Measurements from ENCODE around the gene BASP1. TPM values are rescaled to one million over a fixed set of nuclear protein-coding genes. Genes with fewer than 3 reads are reported as not detected.

BASP1 gene
- polyA plus RNA-seq, 1 donor from 2014 or later = 974 TPM

- H3K9me2 ChIP-seq (ENCODE audit: insufficient read depth, low read length) = no peaks in the 10 kb centered on the region
- no peak overlapping the region for H3K4me3 ChIP-seq (ENCODE audit: low read length)
- H3K36me3 ChIP-seq (ENCODE audit: insufficient read depth, low read length) = no peaks in the 10 kb centered on the region
- H3K9me3 ChIP-seq (ENCODE audit: low read length) = no peaks in the 10 kb centered on the region
- TF ChIP-seq EP300 (conservative IDR thresholded peaks at IDR 0.05; ENCODE audit: poor library complexity, severe bottlenecking) (no peak), CTCF (IDR thresholded peaks at IDR 0.05; ENCODE audit: poor library complexity, severe bottlenecking) (no peak), REST (IDR thresholded peaks at IDR 0.05; ENCODE audit: borderline replicate concordance) (no peak), SMC3 (conservative IDR thresholded peaks at IDR 0.05; ENCODE audit: poor library complexity) (no peak), RAD21 (conservative IDR thresholded peaks at IDR 0.05) (no peak)
- no peaks in the 10 kb centered on the region for H3F3A ChIP-seq (ENCODE audit: insufficient read depth, low read length, poor library complexity, severe bottlenecking)
- H4K20me1 ChIP-seq (ENCODE audit: insufficient read depth) = no peaks in the 10 kb centered on the region
- no peak overlapping the region for H2AFZ ChIP-seq (ENCODE audit: low read depth, low read length)
- no peak overlapping the region for H3K27ac ChIP-seq (ENCODE audit: low read length)
- no peaks in the 10 kb centered on the region for H3K79me2 ChIP-seq (replicated peaks; ENCODE audit: insufficient read depth, low read length)
- H3K4me2 ChIP-seq (ENCODE audit: low read length) = no peak overlapping the region
- H3K27me3 ChIP-seq (ENCODE audit: insufficient read depth, low read depth, low read length) = no peaks in the 10 kb centered on the region
- no peak overlapping the region for H3K9ac ChIP-seq (ENCODE audit: low read length)
Measured at GRCh38 chr5:17292434-17293015, 75.1 kb downstream of the BASP1 start.

GRCh38 chr5:17294639-17295311, 77.3 kb downstream of the BASP1 start:
- Histone ChIP-seq H3K9me2 (ENCODE audit: insufficient read depth, low read length) (no peaks in the 10 kb centered on the region), H2AFZ (ENCODE audit: low read depth, low read length) (no peak overlapping the region)
- no peak for TF ChIP-seq TAF1 (IDR thresholded peaks at IDR 0.05; ENCODE audit: low read depth)
- no peak for TF ChIP-seq CTCF (IDR thresholded peaks at IDR 0.05; ENCODE audit: poor library complexity, severe bottlenecking)
- TF ChIP-seq MXI1 (conservative IDR thresholded peaks at IDR 0.05; ENCODE audit: poor library complexity, severe bottlenecking) = no peak
- no peak for TF ChIP-seq POLR2AphosphoS5 (IDR thresholded peaks at IDR 0.05)
- no peak for TF ChIP-seq EP300 (conservative IDR thresholded peaks at IDR 0.05; ENCODE audit: poor library complexity, severe bottlenecking)
- no peak for TF ChIP-seq REST (IDR thresholded peaks at IDR 0.05; ENCODE audit: borderline replicate concordance)
- TF ChIP-seq EZH2 (IDR thresholded peaks at IDR 0.05; ENCODE audit: borderline replicate concordance, insufficient read depth, low read length, poor library complexity, severe bottlenecking) = no peak
- TF ChIP-seq RAD21 (conservative IDR thresholded peaks at IDR 0.05) = no peak
- TF ChIP-seq SMC3 (conservative IDR thresholded peaks at IDR 0.05; ENCODE audit: poor library complexity) = no peak

More at GRCh38 chr5:17294639-17295311, 77.3 kb downstream of the BASP1 start:
- Histone ChIP-seq H3K9ac (ENCODE audit: low read length) (no peak overlapping the region), H3K4me3 (ENCODE audit: low read length) (no peak overlapping the region), H3K27me3 (ENCODE audit: insufficient read depth, low read depth, low read length) (no peaks in the 10 kb centered on the region), H3K27ac (ENCODE audit: low read length) (no peak overlapping the region), H4K20me1 (ENCODE audit: insufficient read depth) (no peaks in the 10 kb centered on the region), H3K9me3 (ENCODE audit: low read length) (no peaks in the 10 kb centered on the region), H3F3A (ENCODE audit: insufficient read depth, low read length, poor library complexity, severe bottlenecking) (no peaks in the 10 kb centered on the region), H3K79me2 (replicated peaks; ENCODE audit: insufficient read depth, low read length) (no peaks in the 10 kb centered on the region), H3K4me2 (ENCODE audit: low read length) (no peak overlapping the region), H3K36me3 (ENCODE audit: insufficient read depth, low read length) (no peaks in the 10 kb centered on the region)

All from neural cell (in vitro differentiated cells).